ENCODE data around the gene TEAD3. TPM values are rescaled to one million over a fixed set of nuclear protein-coding genes. Genes with fewer than 3 reads are reported as not detected.
A peak's percentile ranks its signal among the peaks of the same experiment; 100 is the strongest.

The TEAD3 gene
- polyA plus RNA-seq, 3 donors: not detected

- Histone ChIP-seq H3K4me1 (ENCODE audit: control insufficient read depth in 1 of 2, insufficient read depth in 2 of 2, low read length in 2 of 2) (peaks cover 36 to 43% of the 10 kb centered on the region in 2 donors), H3K36me3 (replicated peaks in 1 of 2; ENCODE audit: control insufficient read depth in 1 of 2, insufficient read depth in 2 of 2, low read length in 2 of 2) (no peaks in the 10 kb centered on the region), H3K9me3 (replicated peaks in 1 of 2; ENCODE audit: control insufficient read depth in 1 of 2, insufficient read depth in 1 of 2, low read length in 2 of 2) (peaks cover 0 to 9% of the 10 kb centered on the region in 2 donors), H4K20me1 (ENCODE audit: insufficient read depth, low read length) (peaks cover 10% of the 10 kb centered on the region), H3K9ac (ENCODE audit: insufficient read depth, low read length, poor library complexity, severe bottlenecking) (no peak overlapping the region), H3K4me2 (replicated peaks; ENCODE audit: extremely low read depth, low read length, poor library complexity, severe bottlenecking) (no peak overlapping the region), H3K79me2 (ENCODE audit: insufficient read depth, low read length) (no peaks in the 10 kb centered on the region), H3K27ac (ENCODE audit: low read depth in 1 of 2, low read length in 2 of 2) (no peak overlapping the region), H2AFZ (ENCODE audit: insufficient read depth, low read depth, low read length, poor library complexity, severe bottlenecking) (no peak overlapping the region), H3K4me3 (replicated peaks in 1 of 3; ENCODE audit: low read depth in 2 of 3, low read length in 3 of 3) (no peak overlapping the region), H3K27me3 (ENCODE audit: control insufficient read depth in 2 of 2, insufficient read depth in 2 of 2, low read length in 2 of 2) (peaks cover 20 to 77% of the 10 kb centered on the region in 2 donors)
- no peak for DNase-seq
- peak overlapping the region in 1 of 2 donors; percentile 65 for H3K4me3 Mint-ChIP-seq
- WGBS (ENCODE audit: insufficient coverage): 87% methylated on average over 28 of the region's 28 CpGs
- no peak for TF ChIP-seq CTCF (IDR thresholded peaks at IDR 0.05)
- peaks cover 0 to 2% of the 10 kb centered on the region in 2 donors for H3K36me3 Mint-ChIP-seq
- H3K9me3 Mint-ChIP-seq: peaks cover 0 to 19% (median 8%) of the 10 kb centered on the region in 7 donors
- H3K27me3 Mint-ChIP-seq (ENCODE audit: low read depth in 3 of 3): peaks cover 65 to 82% (median 70%) of the 10 kb centered on the region in 3 donors
- intact Hi-C loops (cut with micrococcal nuclease): no loop called here
- peaks cover 35% of the 10 kb centered on the region for H3K4me1 Mint-ChIP-seq
- H3K27ac Mint-ChIP-seq: peak overlapping the region in 2 of 7 donors; percentile 37 to 57
Measured at GRCh38 chr6:35493307-35493983, 3.4 kb downstream of the TEAD3 start.

DNA sequence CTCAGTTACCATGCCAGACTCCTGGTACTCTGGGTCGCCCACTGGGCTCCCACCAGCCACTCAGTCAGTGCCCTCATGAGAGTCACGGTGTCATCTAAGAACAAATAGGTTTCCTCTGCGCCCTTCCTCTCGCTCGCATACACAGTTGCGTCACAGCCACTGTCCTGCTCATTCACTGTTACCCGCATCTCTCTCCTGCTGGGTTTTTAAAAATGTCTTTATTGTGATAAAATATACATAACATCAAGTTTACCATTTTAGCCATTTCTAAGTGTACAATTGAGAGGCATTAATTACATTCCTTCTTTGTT is 4.0 kb downstream of the TEAD3 start:
- Mint-ChIP-seq H3K27ac (peak overlapping the region in 2 of 7 donors; percentile 10 to 54), H3K9me3 (peaks cover 0 to 15% (median 5%) of the 10 kb centered on the region in 7 donors), H3K4me1 (peaks cover 35% of the 10 kb centered on the region), H3K4me3 (peak overlapping the region in 1 of 2 donors; percentile 83), H3K27me3 (ENCODE audit: low read depth in 3 of 3) (peaks cover 60 to 81% (median 65%) of the 10 kb centered on the region in 3 donors), H3K36me3 (no peaks in the 10 kb centered on the region)
- no peak for TF ChIP-seq CTCF (IDR thresholded peaks at IDR 0.05)
- Histone ChIP-seq H3K36me3 (replicated peaks in 1 of 2; ENCODE audit: control insufficient read depth in 1 of 2, insufficient read depth in 2 of 2, low read length in 2 of 2) (no peaks in the 10 kb centered on the region), H3K27ac (ENCODE audit: low read depth in 1 of 2, low read length in 2 of 2) (no peak overlapping the region), H3K4me1 (ENCODE audit: control insufficient read depth in 1 of 2, insufficient read depth in 2 of 2, low read length in 2 of 2) (peaks cover 36 to 43% of the 10 kb centered on the region in 2 donors), H4K20me1 (ENCODE audit: insufficient read depth, low read length) (peaks cover 10% of the 10 kb centered on the region), H3K9ac (ENCODE audit: insufficient read depth, low read length, poor library complexity, severe bottlenecking) (no peak overlapping the region), H3K4me3 (replicated peaks in 1 of 3; ENCODE audit: low read depth in 2 of 3, low read length in 3 of 3) (no peak overlapping the region), H2AFZ (ENCODE audit: insufficient read depth, low read depth, low read length, poor library complexity, severe bottlenecking) (no peak overlapping the region), H3K27me3 (ENCODE audit: control insufficient read depth in 2 of 2, insufficient read depth in 2 of 2, low read length in 2 of 2) (peaks cover 14 to 71% of the 10 kb centered on the region in 2 donors), H3K4me2 (replicated peaks; ENCODE audit: extremely low read depth, low read length, poor library complexity, severe bottlenecking) (no peak overlapping the region), H3K9me3 (replicated peaks in 1 of 2; ENCODE audit: control insufficient read depth in 1 of 2, insufficient read depth in 1 of 2, low read length in 2 of 2) (peaks cover 0 to 9% of the 10 kb centered on the region in 2 donors), H3K79me2 (ENCODE audit: insufficient read depth, low read length) (no peaks in the 10 kb centered on the region)
- peak; percentile 25 to 44 (median 44) for DNase-seq
- 22% methylated on average over 3 of the region's 7 CpGs for WGBS (ENCODE audit: insufficient coverage)
- intact Hi-C loops (cut with micrococcal nuclease): no loop called here
